BE2C (cell line): ENCODE data around the gene GNE.
"Not testable (repeated sequence)": the region's sequence is repeated elsewhere in the genome, so short reads cannot be mapped to it uniquely, and the experiment has no call there.

Experiments used
- DNase-seq: peaks from one replicate; pipeline ENCODE4 v3.0.0-alpha.2; 2020
- H3K27me3 ChIP-seq: fragments of 250-450 bp; sonication (Bioruptor Pico); 2 replicates; pipeline ENCODE4 v1.5.1; 2020; ENCODE audit warnings: mild to moderate bottlenecking
- H3K36me3 ChIP-seq: fragments of 250-450 bp; sonication (Bioruptor Pico); 2 replicates; pipeline ENCODE4 v1.5.1; 2020; ENCODE audit warnings: mild to moderate bottlenecking
- H3K4me1 ChIP-seq: fragments of 250-450 bp; sonication (Bioruptor Pico); 2 replicates; pipeline ENCODE4 v1.5.1; 2020
- H3K4me3 ChIP-seq: 2 replicates; pipeline ENCODE4 v1.5.1; 2011; ENCODE audit warnings: low read depth, low read length
- H3K9me3 ChIP-seq: fragments of 250-450 bp; sonication (Bioruptor Pico); 2 replicates; pipeline ENCODE4 v1.5.1; 2020
- TF ChIP-seq, protein P1 (sequence below): IDR thresholded peaks from 2 replicates; pipeline ENCODE4 v1.5.1; 2012; ENCODE audit warnings: mild to moderate bottlenecking, low read depth, low read length

Gene GNE

DNA sequence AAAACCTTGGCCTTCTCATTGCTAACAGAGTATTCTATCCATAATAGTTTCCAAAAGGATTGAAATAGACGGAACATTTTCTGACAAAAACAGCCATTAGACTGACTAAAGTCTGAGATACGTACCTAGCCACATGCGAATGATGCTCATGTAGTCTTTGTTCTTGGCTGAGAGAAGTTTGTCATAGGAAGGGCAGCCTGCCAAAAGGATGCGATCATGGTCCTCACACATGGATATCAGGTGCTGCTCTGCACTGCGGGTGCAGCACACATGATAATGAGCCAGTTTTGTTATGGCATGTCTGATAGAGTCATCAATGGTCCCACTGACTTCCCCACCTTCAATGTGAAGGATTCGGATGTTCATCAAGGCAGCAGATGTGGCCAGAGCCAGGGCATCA, 12.3 kb downstream of the GNE start:
- Histone ChIP-seq H3K27me3 (no peaks in the 10 kb centered on the region), H3K36me3 (peaks cover 18% of the 10 kb centered on the region), H3K4me1 (no peaks in the 10 kb centered on the region), H3K4me3 (no peak overlapping the region), H3K9me3 (no peaks in the 10 kb centered on the region)
- DNase-seq, result no peak
- TF ChIP-seq, protein P1, sequence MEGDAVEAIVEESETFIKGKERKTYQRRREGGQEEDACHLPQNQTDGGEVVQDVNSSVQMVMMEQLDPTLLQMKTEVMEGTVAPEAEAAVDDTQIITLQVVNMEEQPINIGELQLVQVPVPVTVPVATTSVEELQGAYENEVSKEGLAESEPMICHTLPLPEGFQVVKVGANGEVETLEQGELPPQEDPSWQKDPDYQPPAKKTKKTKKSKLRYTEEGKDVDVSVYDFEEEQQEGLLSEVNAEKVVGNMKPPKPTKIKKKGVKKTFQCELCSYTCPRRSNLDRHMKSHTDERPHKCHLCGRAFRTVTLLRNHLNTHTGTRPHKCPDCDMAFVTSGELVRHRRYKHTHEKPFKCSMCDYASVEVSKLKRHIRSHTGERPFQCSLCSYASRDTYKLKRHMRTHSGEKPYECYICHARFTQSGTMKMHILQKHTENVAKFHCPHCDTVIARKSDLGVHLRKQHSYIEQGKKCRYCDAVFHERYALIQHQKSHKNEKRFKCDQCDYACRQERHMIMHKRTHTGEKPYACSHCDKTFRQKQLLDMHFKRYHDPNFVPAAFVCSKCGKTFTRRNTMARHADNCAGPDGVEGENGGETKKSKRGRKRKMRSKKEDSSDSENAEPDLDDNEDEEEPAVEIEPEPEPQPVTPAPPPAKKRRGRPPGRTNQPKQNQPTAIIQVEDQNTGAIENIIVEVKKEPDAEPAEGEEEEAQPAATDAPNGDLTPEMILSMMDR, result no peak

DNA sequence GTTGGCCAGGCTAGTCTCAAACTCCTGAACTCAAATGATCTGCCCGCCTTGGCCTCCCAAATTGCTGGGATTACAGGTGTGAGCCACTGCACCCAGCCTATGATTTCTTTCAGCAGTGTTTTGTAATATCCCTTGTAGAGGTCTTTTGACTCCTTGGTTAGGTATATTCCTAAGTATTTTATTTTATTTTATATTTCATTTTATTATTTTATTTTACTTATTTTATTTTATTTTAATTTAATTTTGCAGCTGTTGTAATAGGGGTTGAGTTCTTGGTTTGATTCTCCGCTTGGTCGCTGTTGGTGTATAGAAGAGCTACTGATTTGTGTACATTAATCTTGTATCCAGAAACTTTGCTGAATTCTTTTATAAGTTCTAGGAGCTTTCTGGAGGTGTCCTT, 18.6 kb downstream of the GNE start:
- peaks cover 17% of the 10 kb centered on the region for H3K36me3 ChIP-seq
- not testable (repeated sequence) for H3K9me3 ChIP-seq

DNA sequence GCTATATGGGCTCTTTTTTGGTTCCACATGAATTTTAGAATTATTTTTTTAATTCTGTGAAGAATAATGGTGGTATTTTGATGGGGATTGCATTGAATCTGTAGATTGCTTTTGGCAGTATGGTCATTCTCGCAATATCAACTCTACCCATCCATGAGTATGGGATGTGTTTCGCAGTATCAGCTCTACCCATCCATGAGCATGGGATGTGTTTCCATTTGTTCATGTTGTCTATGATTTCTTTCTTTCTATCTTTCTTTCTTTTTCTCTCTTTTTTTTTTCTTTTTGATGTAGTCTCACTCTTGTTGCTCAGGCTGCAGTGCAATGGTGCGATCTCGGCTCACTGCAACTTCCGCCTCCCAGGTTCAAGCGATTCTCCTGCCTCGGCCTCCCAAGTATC, 19.0 kb downstream of the GNE start:
- not testable (repeated sequence) for H3K27me3 ChIP-seq, H3K9me3 ChIP-seq, DNase-seq, H3K4me3 ChIP-seq, H3K4me1 ChIP-seq
- peaks cover 17% of the 10 kb centered on the region for H3K36me3 ChIP-seq

More for the DNA sequence above, 18.6 kb downstream of the GNE start:
- not testable (repeated sequence) for H3K4me3 ChIP-seq, H3K4me1 ChIP-seq, H3K27me3 ChIP-seq, DNase-seq

DNA sequence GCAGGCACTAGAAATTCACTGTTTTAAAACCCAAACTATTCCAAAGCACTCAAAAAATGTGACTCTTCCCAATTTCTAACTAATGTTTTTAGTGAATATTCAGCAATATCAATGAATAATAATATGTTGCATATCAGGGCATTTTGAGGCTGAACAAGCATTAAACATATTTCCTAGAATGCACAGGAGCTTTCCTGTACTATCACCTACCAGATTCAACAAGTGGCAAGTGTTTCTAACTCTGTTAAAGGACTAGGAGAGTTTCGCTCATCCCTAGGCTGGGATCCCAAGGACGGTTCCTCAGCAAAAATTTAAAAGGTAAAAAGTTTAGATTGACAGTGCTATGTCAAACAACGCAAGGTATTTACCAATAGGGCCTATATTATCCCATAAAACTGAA, 21.0 kb downstream of the GNE start:
- Histone ChIP-seq H3K4me3 (no peak overlapping the region), H3K36me3 (peaks cover 18% of the 10 kb centered on the region), H3K9me3 (no peaks in the 10 kb centered on the region), H3K27me3 (no peaks in the 10 kb centered on the region), H3K4me1 (no peaks in the 10 kb centered on the region)
- TF ChIP-seq, protein P1, result no peak
- DNase-seq, result no peak

DNA sequence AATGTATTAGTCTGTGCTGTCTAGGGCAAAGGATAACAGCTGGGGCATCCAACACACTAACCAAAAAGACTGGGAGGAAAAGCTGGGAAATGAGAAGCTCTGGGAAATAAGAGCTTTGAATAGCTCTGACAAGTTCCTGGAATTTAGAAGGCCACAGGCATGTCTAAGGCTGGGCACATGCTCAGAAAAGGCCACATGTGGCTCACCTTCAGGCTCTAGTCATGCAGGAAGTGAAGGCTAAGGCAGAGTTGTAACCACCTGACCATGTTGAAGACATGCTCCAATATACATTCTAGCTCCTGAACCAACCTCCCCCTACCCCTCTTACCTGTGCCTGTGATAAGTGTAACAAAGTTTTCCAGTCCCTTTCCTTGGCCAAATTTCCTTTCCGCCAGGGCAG, 35.8 kb downstream of the GNE start:
- Histone ChIP-seq H3K4me1 (no peaks in the 10 kb centered on the region), H3K9me3 (no peaks in the 10 kb centered on the region), H3K27me3 (no peaks in the 10 kb centered on the region), H3K4me3 (no peak overlapping the region), H3K36me3 (peaks cover 62% of the 10 kb centered on the region)
- no peak for DNase-seq
- TF ChIP-seq, protein P1, result no peak

DNA sequence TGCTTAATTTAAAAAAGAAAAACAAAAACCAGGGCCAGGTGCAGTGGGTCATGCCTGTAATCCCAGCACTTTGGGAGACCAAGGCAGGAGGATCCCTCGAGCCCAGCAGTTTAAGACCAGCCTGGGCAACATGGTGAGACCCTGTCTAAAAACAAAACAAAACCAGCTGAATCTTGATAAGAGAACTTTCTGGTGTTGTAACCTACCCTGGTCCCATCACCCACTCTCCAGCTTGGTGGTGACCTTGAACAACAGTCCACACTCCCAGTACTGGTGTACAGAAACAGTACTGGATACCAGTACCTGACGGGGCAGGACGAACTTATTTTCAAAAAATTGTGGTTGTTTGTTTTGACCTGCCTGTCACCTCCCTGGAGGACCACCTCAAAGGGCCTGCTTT, 36.6 kb downstream of the GNE start:
- TF ChIP-seq, protein P1, result no peak
- peaks cover 68% of the 10 kb centered on the region for H3K36me3 ChIP-seq
- H3K27me3 ChIP-seq, result no peaks in the 10 kb centered on the region

DNA sequence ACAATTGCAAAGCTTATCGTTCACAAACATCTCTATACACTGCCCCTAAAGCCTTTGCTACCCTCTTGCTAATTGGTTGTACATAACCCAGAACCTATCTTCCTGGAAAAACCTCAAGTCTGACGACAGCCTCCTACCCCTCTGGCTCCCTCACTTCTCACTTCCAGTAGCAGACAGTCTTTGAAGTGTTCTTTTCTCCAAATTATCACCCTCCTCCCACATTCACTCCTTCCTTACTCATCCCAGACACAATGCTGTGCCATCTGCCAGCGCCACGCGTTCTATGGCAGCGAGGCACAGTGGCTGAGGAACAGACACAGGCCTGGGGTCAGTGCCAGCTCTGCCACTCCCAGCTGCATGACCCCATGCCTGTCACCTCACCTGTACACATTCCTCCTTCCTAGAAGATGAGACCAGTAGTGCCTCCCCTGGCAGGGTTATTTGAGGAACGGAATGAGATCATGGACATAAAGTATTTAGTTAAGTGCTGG, 39.8 kb downstream of the GNE start:
- TF ChIP-seq, protein P1, result no peak
- no peaks in the 10 kb centered on the region for H3K4me1 ChIP-seq
- no peaks in the 10 kb centered on the region for H3K9me3 ChIP-seq
- H3K36me3 ChIP-seq, result peaks cover 69% of the 10 kb centered on the region
- H3K4me3 ChIP-seq, result no peak overlapping the region
- no peak for DNase-seq
- no peaks in the 10 kb centered on the region for H3K27me3 ChIP-seq

More for the DNA sequence above, 36.6 kb downstream of the GNE start:
- no peak for DNase-seq
- Histone ChIP-seq H3K4me1 (no peaks in the 10 kb centered on the region), H3K9me3 (no peaks in the 10 kb centered on the region), H3K4me3 (no peak overlapping the region)
